HL-60/S4 treated with retinoic acid at 250 ng/mL for 4 days and 3 days (cell line): ENCODE measurements around the gene AP2A2.
"Not testable (repeated sequence)": the region's sequence is repeated elsewhere in the genome, so short reads cannot be mapped to it uniquely, and the experiment has no call there.

Experiments
- in situ Hi-C: fragments of 300-500 bp; cut with MboI; formaldehyde crosslinking; loops from 2 replicates; pipeline ENCODE4 v1.7.0; 2022; ENCODE audit warnings: low sequenced_read_pairs

The AP2A2 gene

GRCh38 chr11:953512-953911, 27.8 kb downstream of the AP2A2 start:
- in situ Hi-C loops, result no loop called here

- in situ Hi-C loops, result no loop called here
Measured at GRCh38 chr11:954392-955153, 28.9 kb downstream of the AP2A2 start.

GRCh38 chr11:955154-956063, 29.7 kb downstream of the AP2A2 start:
- in situ Hi-C loops, result no loop called here

DNA sequence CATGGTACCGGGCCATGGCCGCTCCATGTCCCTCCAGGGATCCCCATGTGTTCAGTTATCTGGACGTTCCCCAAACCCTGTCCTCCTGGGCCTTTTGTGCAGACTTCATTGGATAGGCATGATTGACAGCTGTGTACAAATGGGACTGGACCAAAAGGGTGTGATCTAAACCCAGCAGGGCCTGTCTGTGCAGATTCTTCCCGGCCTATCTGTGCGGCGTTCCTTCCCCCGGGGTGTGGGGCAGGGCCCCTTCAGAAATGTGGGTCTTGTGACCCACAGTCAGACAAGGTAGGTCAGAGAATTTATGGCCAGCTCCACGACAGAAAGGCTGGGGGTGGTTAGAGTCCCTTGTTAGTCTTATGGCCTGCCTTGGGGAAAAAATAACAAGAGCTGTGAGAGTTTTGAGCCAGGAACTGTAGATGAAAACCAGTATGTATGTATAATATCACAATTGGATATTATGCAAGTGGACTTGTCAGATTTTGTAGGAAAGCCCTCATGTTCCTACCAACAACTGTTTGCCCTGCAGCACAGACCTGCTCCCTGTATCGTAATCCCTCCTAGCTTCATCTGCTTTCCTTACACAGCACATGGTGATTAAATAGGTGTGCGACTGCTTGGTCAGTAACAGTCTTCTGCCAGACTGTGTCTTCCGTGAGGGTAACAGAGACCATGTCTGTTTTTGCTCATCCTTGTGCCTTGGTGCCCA, 31.7 kb downstream of the AP2A2 start:
- in situ Hi-C loops, result no loop called here

DNA sequence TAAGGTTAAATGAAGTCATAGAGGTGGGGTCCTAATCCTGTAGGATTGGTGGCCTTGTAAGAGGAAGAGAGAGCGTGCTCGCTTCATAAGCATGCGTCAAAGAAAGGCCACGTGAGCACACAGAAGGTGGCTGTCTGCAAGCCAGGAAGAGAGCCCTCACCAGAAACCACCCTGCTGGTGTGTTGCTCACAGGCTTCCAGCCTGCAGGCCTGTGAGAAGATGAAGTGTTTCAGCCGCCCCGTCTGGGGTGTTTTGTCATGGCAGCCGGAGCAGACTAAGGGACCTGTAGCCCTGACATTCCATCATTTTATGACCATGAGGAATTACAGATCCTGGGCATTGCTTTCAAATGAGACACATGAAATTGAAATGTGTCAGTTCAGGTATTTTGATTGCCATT, 32.4 kb downstream of the AP2A2 start:
- in situ Hi-C loops, result no loop called here

- in situ Hi-C loops, result no loop called here
Measured at GRCh38 chr11:959027-959426, 33.4 kb downstream of the AP2A2 start.

- in situ Hi-C loops, result no loop called here
Measured at GRCh38 chr11:959608-960007, 33.9 kb downstream of the AP2A2 start.

DNA sequence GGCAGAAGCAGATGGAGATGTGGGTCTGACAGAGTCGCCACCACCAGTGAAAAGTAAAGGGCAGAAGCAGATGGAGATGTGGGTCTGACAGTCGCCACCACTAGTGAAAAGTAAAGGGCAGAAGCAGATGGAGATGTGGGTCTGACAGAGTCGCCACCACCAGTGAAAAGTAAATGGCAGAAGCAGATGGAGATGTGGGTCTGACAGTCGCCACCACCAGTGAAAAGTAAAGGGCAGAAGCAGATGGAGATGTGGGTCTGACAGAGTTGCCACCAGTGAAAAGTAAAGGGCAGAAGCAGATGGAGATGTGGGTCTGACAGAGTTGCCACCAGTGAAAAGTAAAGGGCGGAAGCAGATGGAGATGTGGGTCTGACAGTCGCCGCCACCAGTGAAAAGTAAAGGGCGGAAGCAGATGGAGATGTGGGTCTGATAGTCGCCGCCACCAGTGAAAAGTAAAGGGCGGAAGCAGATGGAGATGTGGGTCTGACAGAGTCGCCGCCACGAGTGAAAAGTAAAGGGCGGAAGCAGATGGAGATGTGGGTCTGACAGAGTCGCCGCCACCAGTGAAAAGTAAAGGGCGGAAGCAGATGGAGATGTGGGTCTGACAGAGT, 35.7 kb downstream of the AP2A2 start:
- in situ Hi-C loops, result not testable (repeated sequence)

DNA sequence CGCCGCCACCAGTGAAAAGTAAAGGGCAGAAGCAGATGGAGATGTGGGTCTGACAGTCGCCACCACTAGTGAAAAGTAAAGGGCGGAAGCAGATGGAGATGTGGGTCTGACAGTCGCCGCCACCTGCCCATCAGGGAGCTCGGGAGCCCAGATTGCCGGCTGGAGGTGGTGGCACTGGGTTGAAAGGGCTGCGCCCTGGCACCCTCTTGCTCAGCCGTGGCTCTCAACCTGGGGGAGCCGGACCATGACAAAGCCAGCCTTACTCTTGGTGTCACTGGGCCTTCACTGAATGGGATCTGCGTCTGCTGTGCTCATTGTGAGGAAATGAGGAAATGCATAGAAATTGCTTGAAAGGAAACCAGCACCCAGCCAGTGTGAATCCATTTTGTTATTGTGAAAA, 36.3 kb downstream of the AP2A2 start:
- in situ Hi-C loops, result no loop called here

- in situ Hi-C loops, result no loop called here
Measured at GRCh38 chr11:962688-963087, 37.0 kb downstream of the AP2A2 start.

- in situ Hi-C loops, result no loop called here
Measured at GRCh38 chr11:963852-964251, 38.2 kb downstream of the AP2A2 start.

- in situ Hi-C loops, result no loop called here
Measured at GRCh38 chr11:965206-965775, 39.6 kb downstream of the AP2A2 start.

DNA sequence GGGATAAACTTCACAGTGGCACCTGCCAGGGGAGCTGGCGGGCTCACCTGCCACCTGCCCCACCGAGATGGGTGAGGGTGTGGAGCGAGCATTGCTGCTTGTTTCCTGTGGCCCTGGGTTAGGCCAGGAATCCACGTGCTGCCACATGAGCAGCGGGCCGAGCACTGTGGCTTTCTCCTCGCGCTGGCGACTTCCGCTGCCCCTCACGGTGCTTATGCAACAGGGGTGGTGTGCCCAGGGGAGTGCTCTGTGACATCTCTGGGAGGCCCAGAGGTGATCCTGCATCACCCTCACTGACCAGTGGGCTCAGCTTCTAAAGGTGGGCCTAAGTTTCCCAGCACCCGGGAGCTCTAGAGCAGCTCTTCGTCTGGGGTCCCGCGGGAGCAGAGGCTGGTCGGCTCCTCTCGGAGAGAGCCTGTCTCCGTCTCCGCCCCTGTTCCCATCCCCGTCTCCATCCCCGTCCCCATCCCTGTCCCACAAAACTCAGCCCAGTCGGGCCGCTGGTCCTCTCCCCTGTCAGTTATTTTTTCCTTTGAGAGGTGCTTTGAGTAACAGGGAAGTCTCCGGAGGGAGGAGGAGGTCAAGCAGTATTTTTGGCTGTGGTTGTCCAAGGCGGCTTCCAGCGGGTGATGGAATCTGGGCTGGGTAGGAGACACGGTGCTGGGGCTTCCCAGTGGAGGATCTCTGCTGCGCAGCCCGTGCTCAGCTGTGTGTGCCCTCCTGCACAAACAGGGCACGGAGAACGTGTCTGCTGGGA, 42.5 kb downstream of the AP2A2 start:
- in situ Hi-C loops, result no loop called here

- in situ Hi-C loops, result no loop called here
Measured at GRCh38 chr11:968822-969221, 43.2 kb downstream of the AP2A2 start.

GRCh38 chr11:969651-970205, 44.1 kb downstream of the AP2A2 start:
- in situ Hi-C loops, result no loop called here

GRCh38 chr11:970319-970871, 44.7 kb downstream of the AP2A2 start:
- in situ Hi-C loops, result no loop called here

DNA sequence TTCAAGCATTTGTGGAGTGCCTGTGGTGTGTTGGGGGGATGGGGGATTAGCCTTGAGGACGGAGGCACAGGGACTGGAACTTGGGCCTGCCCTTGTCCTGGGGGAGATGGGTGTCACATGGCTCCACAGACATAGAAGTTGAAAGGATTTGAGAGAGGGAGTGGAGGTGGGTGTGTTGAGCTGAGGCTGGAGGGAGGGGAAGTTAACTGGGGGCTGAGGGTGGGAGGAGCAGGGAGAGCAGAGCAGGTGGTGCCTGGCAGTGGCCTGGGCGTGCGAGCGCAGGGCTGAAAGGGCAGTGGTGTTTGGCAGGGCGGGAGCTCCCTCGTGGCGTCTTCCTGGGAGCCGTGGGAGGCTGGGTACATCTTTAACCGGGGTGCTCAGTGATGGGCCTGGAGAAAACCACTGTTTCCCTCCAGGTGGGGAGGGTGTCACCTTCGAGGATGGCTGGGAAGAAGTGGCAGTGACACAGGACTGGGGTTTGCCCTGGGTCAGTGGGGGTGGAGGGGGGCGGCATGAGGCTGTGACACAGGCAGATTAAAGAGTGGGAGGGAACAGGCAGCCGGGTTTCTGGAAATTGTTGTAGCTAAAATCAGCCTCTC, 45.5 kb downstream of the AP2A2 start:
- in situ Hi-C loops, result no loop called here

DNA sequence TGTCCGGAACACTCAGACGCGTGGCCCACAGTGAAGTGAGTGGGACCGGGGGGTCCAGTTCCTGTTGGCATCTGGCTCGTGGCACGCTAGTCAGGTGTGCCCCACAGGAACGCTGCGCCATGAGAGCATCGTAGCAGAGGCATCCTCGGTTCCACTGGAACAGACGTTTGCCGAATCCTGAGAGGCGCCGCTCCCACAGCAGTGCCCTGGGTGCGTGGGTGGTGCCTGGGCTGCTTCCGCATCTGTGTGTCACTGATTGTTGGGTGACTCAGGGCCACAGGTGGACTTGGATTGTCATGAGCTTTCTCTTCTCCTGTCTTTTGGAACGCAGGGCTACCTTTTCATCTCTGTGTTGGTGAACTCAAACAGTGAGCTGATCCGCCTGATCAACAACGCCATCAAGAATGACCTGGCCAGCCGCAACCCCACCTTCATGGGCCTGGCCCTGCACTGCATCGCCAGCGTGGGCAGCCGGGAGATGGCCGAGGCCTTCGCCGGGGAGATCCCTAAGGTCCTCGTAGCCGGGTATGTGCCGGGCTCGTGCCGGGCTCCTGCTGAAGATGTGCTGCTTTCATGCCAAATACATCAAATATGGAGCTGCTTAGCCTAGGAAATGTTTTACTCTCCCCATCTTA, 46.2 kb downstream of the AP2A2 start:
- in situ Hi-C loops, result no loop called here
